Measurements from ENCODE around the gene AHSG.
"Not testable (repeated sequence)": the region's sequence is repeated elsewhere in the genome, so short reads cannot be mapped to it uniquely, and the experiment has no call there.

The AHSG gene

GRCh38 chr3:186617036-186617946, 4.4 kb downstream of the AHSG start:
- DNase-seq: peak in 54 of 56 donors; percentile 7 to 85 (median 61)

DNA sequence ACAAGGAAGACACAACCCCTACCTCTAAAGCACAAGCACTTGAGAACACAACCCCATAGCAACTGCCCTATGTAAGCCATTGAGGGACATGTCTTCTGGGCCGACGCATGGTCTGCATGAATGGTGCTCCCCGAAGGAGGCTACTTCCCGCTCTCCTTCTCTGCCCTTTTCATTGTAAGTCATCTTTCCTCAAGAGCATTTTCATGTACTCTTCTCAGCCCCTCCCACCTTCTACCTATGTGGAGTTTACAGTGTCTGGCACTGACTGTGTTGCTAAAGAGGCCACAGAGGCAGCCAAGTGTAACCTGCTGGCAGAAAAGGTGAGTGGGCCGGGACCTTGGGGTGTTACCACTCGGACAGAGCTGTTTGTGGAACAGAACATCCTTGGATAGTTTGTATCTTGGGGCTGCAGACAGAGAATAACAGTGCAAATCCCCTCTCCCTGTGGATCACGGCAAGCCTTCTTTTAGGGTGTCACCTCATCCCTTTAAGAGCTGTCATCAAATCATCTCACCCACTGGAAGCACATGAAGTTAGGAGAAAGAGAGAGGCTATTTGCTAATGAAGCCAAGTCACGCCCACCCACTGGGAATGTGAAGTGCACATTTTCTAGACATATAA, 5.6 kb downstream of the AHSG start:
- DNase-seq: no peak

DNA sequence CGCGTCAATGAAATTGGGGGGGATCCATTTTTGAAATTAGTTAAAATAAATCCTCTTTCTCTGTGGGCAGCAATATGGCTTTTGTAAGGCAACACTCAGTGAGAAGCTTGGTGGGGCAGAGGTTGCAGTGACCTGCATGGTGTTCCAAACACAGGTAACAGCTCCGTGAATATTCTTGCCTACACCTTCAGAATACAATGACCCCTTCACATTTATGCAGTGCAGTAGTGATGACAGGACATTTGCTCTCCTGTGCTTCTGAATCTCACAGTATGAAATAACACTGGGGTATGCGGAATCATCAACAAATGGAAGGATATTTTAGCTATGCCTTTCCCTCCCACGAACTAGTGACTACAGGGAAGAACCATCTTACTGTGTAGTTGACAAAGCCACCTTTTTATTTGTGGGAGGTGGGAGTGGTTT, 6.9 kb downstream of the AHSG start:
- no peak for DNase-seq

- no peak for DNase-seq
These were observed 7.6 kb downstream of the AHSG start for GRCh38 chr3:186620213-186621092.

GRCh38 chr3:186621894-186622650, 9.2 kb downstream of the AHSG start:
- DNase-seq: no peak

- no peak for DNase-seq
These were observed 9.9 kb downstream of the AHSG start for GRCh38 chr3:186622651-186623310.

GRCh38 chr3:186624598-186624997, 11.7 kb downstream of the AHSG start:
- DNase-seq: no peak

- no peak for DNase-seq
These were observed 12.8 kb downstream of the AHSG start for GRCh38 chr3:186625600-186626042.

- DNase-seq: no peak
These were observed 13.5 kb downstream of the AHSG start for GRCh38 chr3:186626254-186626847.

DNA sequence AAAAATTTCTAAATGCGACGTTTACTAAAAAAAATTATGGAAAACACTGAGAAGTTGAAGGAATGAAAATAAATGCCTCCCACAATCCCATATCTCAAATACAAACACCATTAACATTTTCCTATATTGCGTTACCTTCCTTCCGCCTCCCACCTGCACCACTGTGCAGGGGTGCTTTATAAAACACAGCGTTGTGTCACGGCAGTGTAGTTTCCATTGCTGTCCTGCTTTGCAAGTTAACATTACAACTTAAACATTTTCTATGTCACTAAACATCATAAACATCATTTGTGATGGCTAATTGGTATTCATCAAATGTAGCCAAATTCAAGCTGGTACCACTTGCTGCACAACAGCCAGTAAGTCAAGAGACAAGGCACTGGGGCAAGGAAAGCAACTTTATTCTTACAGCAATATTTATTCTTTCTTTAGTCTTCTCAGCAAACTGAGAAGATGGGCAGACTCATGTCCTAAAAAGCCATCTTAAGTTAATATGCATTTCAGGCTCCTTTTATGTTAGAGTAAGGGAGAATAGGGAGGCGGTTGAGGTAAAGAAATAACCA, 15.1 kb downstream of the AHSG start:
- no peak for DNase-seq

- DNase-seq: no peak
These were observed 15.9 kb downstream of the AHSG start for GRCh38 chr3:186628756-186629155.

- no peak for DNase-seq
These were observed 18.2 kb downstream of the AHSG start for GRCh38 chr3:186630950-186631641.

- no peak for DNase-seq
These were observed 20.6 kb downstream of the AHSG start for GRCh38 chr3:186633481-186633880.

DNA sequence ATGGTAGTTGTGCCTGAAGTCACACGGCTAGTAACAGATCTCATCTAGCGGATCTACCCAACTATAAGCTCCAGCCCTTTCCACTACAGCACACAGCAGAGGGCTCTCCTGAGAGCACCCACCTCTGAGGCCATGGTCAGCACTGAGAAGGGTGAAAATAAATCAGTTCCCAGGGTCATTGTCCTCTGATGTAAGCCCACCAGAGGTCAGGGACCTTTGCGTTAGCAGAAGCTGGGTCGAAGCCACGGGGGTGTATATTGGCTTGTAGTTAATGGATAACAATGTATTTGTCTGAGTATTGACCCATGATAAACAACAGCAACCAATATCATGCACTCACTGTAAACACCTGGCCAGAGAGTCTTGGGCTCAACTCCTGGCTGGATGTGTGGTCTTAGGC, 21.3 kb downstream of the AHSG start:
- DNase-seq: not testable (repeated sequence)

DNA sequence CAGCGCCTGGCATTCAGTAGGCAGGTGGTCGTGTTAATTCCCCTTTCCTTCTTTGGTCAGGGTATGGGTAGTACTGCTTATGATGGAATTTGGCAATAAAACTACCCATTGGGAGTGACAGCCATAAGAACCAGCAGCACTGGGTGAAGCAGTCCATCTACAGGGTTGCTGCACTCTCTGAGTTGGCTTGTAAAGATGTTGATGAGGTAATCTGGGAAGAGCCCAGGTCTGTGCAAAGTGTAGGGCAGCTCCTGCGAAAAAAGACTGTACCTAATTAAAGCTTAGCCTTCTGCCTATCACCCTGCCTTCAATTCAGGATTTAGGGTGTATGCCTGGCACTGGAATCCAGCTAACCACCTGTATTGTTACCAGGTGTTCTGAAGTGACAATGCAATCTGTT, 22.7 kb downstream of the AHSG start:
- no peak for DNase-seq

GRCh38 chr3:186636536-186636935, 23.7 kb downstream of the AHSG start:
- no peak for DNase-seq

DNA sequence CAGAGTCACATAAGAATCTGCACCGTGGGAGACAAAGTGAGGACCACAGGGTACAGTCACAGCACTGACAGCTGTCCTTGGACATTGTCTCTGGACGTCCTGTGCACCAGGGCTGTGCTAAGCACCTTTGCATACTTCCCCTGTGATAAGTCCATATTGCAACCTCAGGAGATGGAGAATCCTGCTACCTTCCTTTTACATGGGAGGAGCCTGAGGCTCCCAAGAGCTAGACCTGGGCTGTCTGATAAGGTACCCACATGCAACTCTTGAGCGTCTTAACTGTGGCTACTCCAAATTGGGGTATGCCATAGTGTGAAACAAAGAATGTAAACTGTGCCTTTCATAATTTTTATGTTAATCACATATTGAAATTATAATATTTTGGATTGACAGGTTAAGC, 24.8 kb downstream of the AHSG start:
- no peak for DNase-seq

- DNase-seq: no peak
These were observed 25.4 kb downstream of the AHSG start for GRCh38 chr3:186638259-186638658.

Measured in nucleus accumbens (tissue), 56 donors.